ENCODE results near the gene ZNF430.
"Not testable (repeated sequence)": the region's sequence is repeated elsewhere in the genome, so short reads cannot be mapped to it uniquely, and the experiment has no call there.

Gene ZNF430

DNA sequence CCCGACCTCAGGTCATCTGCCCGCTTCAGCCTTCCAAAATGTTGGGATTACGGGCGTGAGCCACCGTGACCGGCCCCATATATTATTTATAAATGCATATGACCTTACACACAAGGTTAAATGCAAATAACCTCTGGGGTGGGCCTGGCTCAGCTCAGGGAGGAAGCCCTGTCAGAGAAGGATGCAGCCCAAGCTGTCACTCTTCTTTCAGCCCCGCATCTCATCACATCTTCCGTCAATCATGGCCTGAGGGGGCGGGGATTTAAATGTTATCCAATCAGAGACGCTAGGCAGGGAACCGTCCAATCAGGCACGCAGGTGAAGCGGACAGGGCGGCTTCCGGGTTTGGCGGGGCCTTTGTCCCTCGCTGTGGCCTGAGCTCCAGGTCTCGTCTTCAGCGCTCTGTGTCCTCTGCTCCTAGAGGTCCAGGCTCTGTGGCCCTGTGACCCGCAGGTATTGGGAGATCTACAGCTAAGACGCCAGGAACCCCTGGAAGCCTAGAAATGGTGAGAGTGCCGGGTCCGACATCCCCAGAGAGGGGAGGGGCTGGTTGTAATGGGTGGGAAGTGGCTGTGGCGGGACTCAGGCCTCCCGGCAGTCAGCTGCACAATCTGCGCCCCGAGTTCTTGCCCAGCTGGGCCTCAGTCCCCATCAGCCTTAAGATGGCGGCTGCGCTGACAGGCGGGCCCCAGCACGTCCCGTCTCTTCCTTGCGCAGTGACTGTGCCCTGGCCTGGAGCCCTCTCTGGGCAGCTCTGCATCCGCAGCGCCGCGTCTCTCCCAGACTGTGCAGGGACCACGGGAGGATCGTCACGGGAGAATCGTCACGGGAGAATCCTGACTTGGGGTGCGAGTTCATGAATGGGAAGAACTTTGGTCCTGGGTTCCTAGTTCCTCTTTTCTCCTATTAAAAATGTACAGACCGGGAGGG lies at the start of gene ZNF430:
TSS of gene ZNF430 (plus strand) at position 360 of the 930 bp plus-strand sequence. CDS start at position 504, 144 bp downstream.
- peak; percentile 82 for DNase-seq (ENCODE audit: low read depth)

DNA sequence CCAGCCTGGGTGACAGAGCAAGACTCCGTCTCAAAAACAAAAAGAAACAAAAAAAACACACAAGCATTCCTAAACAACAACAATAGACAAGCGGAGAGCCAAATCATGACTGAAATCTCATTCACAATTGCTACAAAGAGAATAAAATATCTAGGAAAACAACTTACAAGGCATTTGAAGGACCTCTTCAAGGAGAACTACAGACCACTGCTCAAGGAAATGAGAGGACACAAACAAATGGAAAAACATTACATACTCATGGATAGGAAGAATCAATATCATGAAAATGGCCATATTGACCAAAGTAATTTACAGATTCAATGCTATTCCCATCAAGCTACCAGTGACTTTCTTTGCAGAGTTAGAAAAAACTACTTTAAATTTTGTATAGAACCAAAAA lies 27.7 kb upstream of the ZNF430 start:
- not testable (repeated sequence) for DNase-seq (ENCODE audit: low read depth)

DNA sequence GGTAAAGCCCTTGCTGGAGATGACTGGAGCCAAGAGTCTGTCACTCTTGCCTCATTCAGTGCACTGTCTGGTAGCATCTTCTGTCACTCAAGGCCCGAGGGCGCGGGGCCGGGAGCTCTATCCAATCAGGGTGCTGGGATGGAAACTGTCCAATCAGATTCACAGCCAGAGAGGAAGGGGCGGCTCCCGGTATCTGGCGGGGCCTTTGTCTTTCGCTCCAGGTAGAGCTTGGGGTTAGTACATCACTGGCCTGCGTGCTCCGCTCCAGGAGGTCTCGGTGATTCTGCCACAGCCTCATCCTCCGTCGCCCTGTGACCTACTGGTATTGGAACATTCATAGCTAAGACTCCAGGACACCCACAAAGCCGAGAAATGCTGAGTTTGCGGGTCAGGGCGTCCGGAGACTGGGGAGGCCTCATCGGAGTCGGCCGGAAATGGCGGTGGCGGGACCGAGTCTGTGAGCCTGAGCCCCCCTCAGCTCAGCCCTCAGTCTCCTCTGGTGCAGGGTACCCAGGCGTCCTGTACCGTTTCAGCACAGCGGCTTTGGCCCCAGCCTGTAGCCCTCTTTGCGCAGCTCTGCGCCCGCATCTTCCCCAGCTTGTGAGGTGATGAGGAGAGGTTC lies 20.6 kb upstream of the ZNF430 start:
- DNase-seq (ENCODE audit: low read depth): no peak

DNA sequence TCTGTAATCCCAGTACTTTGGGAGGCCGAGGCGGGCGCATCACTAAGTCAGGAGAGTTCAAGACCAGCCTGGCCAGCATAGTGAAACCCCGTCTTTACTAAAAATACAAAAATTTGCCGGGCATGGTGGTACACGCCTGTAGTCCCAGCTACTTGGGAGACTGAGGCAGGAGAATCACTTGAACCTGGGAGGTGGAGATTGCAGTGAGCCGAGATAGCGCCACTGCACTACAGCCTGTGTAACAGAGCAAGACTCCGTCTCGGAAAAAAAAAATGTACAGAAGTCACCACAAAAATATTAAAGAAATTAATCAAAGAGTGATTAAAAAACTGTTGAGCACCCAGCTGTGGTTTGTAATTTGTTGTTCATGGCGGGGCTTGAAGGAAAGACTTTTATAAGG lies 781 bp downstream of the ZNF430 start:
- DNase-seq (ENCODE audit: low read depth): not testable (repeated sequence)

DNA sequence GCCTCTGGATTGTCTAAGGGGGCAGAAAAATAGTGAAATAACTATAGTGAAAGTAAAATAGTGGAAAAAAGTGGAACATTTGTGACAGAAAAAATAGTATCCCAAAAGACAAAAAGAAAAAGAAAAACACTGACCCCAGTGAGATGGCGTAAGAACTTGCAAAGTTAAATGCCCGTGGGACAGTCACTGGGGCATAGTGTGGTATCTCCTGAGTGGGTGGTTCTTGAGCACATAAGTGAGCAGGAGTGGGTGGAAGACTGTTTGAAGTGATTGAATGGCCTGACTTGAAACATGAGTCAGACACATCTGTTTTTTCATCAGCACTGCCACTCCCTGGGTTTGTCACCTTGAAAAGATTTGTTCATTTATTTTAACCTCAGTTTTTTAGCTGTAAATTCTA lies 2.5 kb downstream of the ZNF430 start:
- no peak for DNase-seq (ENCODE audit: low read depth)

DNA sequence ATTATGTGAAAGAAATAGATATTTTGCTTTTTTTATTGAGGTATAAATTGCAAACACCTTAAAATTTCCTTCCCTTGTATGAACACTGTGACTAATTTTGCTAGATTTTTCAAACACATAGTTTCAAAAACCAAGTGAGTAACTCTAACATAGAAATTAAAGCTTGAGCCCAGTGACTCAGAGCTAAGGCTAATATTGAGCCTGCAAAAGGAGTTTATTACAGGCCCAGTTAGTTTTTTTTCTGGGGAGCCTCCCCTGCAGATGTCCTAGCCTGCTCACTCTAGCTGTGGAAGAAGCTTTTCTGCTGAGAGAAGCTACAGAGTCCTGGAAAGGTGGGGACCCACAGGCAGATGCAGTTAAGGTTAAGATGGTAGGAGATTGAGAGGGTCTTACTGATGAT lies 3.4 kb downstream of the ZNF430 start:
- DNase-seq (ENCODE audit: low read depth): no peak

DNA sequence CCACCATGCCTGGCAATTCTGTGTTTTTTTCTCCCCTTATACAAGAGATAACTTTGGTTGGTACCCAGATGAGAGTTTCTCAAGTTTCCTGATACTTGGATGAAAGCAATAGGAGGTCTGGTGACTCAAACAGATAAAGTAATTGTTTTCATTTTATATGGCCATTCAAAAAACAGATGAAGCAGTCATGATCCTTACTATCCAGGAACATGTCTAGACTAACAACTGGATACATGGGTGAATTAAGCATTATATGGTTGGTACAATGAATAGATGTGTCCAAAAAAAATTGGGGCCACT lies 8.5 kb downstream of the ZNF430 start:
- no peak for DNase-seq (ENCODE audit: low read depth)

DNA sequence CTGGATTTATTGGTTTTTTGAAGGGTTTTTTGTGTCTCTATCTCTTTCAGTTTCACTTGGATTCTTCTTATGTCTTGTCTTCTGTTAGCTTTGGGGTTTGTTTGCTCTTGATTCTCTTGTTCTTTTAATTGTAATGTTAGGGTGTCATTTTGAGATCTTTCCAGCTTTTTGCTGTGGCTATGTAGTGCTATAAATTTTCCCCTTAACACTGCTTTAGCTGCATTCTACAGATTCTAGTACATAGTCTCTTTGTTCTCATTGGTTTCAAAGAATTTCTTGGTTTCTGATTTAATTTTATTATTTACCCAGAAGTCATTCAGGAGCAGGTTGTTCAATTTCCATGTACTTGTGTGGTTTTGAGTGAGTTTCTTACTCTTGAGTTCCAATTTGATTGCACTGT lies 24.6 kb downstream of the ZNF430 start:
- DNase-seq (ENCODE audit: low read depth): no peak

DNA sequence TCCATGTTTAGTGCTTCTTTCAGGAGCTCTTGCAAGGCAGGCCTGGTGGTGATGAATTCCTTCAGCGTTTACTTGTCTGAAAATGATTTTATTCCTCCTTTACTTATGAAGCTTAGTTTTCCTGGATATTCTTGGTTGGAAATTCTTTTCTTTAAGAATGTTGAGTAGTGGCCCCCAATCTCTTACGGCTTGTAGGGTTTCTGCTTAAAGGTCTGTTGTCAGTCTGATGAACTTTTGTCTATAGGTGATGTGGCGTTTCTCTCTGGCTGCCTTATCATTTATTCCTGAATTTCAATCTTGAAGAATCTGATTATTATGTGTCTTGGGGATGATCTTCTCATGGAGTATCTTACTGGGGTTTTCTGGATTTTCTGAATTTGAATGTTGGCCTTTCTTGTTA lies 26.0 kb downstream of the ZNF430 start:
- DNase-seq (ENCODE audit: low read depth): no peak

DNA sequence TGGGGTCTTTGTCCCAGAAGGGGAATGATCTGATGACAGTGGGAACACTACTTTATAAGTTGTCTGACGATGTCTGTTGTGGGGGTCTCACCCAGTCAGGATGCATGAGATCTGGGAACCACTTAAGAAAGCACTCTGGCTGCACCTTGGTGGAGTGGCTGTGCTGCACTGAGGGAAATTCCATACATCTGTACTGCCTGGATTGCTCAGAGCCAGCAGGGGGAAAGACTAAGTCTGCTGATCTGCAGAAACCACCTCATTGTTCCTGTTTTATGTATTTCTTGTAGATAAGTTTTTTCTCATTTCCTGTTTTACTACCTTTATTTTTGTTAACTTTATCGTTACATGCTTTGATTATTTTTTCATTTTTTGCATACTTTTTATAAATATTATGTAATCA lies 27.3 kb downstream of the ZNF430 start:
- DNase-seq (ENCODE audit: low read depth): no peak

DNA sequence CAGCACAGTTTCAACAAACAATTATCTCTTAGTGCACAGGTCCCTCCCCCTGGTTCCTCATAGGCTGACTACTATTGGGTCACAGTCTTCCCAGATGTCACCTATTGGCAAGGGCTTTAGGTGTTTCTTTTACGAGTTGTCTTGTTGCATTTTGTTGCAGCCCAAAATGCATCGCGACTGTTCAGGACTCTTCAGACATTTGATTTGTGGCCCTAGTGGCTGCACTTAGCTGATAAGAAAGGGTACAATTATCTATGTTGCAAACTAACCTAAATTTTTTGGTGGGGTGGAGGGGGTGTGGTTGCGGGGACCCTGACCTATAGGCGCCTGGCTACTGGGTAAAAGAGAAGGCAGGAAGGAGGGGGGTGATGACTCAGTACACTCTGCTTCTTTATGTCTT lies 32.4 kb downstream of the ZNF430 start:
- no peak for DNase-seq (ENCODE audit: low read depth)

DNA sequence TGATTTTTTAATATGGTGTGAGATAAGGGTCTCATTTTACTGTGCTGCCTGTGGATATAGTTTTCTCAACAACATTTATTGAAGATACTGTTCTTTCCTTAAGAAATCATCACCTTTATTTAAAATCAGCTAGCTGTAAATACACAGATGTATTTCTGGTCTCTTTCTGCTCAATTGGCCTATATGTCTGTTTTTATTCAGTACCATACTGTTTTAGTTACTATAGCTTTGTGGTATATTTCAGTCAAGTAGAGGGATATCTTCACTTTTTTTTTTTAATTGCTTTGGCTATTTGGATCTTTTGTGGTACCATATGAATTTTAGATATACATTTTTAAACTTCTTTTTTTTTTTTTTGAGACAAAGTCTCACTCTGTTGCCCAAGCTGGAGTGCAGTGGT lies 44.9 kb downstream of the ZNF430 start:
- no peak for DNase-seq (ENCODE audit: low read depth)

DNA sequence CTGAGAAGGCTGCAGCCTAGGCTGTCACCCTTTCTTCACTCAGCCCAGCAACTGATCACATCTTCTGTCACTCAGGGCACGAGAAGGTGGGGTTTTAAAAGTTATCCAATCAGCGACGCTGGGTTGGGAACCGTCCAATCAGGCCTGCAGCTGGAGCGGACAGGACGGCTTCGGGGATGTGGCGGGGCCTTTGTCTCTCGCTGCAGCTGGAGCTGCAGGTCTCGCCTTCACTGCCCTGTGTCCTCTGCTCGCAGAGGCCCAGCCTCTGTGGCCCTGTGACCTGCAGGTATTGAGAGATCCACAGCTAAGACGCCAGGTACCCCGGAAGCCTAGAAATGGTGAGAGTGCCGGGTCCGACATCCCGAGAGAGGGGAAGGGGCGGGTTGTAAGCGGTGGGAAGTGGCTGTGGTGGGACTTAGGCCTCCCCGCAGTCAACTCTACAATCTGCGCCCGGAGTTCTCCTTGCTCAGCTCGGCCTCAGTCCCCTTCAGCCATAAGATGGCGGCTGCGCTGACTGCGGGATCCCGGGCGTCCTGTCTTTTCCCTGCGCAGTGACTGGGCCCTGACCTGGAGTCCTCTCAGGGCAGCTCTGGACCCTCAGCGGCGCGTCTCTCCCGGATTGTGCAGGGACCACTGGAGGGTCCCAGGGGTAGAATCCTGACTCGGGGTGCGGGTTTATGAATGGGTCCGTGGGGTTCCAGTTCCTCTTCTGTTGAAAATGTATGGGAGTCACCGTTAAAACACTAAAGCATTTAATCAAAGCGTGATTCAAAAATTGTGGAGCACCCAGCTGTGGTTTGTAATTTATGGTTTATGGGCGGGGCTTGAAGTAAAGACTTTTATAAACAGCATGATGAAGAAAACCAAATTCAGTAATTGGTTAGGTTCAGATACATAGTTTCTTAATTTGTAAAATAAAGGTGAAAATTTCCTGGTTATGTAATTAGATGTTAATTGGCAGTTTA lies 61.8 kb downstream of the ZNF430 start, which contains the start of gene ZNF714:
TSS of gene ZNF714 (plus strand) at position 193 of the 965 bp plus-strand sequence. CDS start 16,066 bp downstream, outside the sequence.
- DNase-seq (ENCODE audit: low read depth): peak; percentile 22

DNA sequence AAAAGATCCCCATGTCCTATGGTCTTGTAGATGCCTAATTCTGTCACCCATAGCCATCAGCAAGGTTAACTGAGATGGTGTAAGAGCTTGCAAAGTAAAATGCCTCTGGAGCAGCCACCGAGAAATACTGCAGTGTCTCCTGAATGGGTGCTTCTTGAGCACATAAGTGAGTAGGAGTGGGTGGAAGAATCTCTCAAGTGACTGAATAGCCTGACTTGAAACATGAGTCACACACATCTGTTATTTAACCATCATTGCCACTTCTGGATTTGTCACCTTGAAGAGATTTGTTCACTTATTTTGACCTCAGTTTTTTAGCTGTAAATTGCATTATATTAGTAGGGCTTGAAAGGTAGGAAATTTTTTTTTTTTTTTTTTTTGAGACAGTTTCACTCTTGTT lies 63.9 kb downstream of the ZNF430 start:
- no peak for DNase-seq (ENCODE audit: low read depth)

DNA sequence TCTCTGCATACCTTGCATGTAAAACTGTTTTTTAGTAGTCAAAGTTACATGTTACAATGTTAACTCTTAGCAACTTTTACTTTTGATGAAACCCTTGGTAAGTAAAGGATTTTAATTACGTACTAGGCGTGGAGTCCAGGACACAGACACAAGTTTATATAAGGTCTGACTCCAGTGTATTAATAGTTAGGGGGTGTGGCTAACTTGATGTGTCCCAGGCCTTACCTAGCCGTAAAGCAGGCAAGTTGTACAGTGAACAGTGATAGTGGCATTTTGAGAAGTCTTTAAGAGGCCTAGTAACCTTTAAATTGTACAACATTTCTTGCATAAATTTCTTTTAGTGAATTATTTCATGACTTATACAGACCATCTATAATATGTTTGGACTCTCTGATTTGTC lies 67.4 kb downstream of the ZNF430 start:
- DNase-seq (ENCODE audit: low read depth): no peak

DNA sequence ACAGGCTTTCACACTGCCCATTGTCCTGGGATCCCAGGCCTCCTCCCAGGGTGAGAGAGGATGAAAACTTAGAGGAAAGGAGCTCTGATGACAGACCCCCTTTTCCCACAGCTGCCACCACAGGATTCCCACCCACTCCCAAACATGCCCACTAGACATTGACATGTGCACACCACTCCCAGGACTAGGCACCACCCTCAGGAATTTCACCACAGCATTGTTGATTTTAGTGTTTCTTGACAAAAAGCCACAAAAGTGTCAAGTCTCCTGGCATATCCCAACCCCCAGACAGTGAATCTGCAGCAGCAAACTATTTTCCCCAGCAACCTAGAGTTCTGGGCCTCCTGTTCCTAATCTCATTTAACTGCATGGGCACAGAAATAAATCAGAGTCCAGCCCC lies 71.7 kb downstream of the ZNF430 start:
- DNase-seq (ENCODE audit: low read depth): no peak

DNA sequence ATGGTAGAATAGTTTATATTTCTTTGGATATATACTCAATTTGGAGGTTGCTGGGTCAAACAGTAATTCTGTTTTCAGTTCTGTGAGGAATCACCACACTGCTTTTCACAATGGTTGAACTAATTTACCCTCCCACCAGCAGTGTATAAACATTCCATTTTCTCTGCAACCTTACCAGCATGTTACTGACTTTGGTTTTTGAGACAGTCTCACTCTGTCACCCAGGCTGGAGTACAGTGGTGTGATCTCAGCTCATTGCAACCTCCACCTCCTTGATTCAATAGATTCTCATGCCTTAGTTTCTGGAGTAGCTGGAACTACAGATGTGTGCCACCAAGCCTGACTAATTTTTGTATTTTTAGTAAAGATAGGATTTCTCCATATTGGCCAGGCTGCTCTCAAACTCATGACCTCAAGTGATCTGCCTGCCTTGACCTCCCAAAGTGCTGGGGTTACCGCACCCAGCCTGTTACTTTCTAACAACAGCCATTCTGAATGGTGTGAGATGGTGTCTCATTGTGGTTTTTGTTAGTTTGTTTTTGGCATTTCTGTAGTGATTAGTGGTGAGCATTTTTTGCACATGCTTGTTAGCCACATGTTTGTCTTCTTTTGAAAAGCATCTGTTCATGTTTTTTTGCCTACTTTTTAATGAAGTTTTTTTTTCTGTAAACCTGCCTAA lies 74.0 kb downstream of the ZNF430 start:
- DNase-seq (ENCODE audit: low read depth): no peak

DNA sequence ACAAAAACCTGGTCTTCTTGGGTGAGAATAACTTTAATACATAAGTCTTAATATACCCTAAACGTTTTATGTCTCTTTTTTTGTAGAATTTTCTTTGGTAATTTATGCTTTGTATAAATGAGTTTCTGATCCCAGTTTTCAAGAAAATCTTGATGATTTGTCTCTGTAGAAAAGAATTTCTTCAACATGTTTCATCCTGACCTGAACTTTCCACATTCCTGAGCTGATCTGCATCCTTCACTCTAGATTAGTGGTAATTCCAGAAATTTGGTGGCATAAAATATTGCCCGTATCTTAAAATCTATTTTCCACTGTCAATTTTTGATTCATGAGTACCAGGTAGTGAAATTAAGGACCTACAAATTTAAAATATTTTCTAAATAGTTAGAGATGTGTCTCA lies 77.8 kb downstream of the ZNF430 start:
- DNase-seq (ENCODE audit: low read depth): no peak

DNA sequence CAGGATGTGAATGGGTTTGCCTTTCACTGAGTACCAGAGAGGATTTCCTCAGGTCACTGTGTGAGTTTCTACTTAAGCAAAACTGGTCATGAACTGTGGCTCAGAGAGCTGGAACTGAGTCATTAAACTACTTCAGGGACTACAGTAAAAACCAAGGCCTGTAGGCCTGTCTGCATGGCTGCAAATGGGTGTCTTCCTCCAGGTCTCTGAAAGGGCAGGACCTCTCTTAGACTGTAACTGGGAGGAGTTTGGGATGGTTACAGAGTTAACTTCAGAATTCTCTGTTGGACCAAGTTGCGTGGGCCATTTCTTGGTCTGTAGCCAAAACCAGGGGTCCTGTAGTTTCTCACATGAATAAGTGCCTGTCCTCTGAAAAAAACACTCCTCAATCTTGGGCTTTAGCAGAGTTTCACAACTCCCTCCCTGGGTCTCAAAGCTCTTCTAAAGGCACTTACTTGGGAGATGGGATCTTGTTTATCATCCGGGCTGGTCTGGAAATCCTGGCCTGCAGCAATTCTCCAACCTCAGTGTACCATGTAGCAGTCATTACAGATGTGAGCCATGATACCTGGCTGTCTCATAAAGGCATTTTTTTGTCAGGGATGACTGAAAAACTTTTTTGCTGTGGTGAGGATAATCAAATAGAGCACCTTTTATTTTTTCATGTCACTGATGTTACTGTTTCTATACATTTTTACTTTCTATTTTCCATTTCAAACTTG lies 81.2 kb downstream of the ZNF430 start:
- no peak for DNase-seq (ENCODE audit: low read depth)

DNA sequence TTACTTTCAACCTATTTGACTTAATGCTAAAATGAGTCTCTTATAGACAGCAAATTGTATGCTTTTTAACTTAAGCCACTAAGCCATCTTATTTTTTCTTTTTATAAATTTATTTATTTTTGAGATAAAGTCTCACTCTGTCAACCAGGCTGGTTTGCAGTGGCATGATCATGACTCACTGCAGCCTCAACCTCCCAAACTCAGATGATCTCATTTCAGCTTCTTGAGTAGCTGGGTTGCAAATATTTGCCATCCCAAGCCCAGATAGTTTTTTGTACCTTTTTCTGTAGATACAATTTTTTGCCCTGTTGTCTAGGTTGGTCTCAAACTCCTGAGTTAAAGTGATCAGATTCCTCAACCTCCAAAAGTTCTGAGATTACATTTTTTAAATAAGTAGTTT lies 88.7 kb downstream of the ZNF430 start:
- no peak for DNase-seq (ENCODE audit: low read depth)

All from CMK (cell line).